T-cell (primary cell): ENCODE data around the gene RGS21. TPM values are rescaled to one million over a fixed set of nuclear protein-coding genes. Genes with fewer than 3 reads are reported as not detected.

Source experiments
- ATAC-seq, 4 experiments: fragments of 200-7000 bp in 3 of 4; fragments of 150-1000 bp in 1 of 4; cut with Tn5 transposase; replicated peaks in 1 of 4; 1 replicate in 3 of 4; 2 replicates in 1 of 4; pipeline ENCODE4 v1.10.0; 2021; ENCODE audit warnings: moderate library complexity in 3 of 4, mild to moderate bottlenecking in 2 of 4, moderate number of reproducible peaks in 1 of 4
- CTCF ChIA-PET, 2 donors: fragments of 300-600 bp; sonication (Branson Sonifier 250); formaldehyde crosslinking; loops; one replicate each; lab custom pipeline; 2022; ENCODE audit warnings: antibody characterized with exemption in 2 of 2; lab: Charles Lee
- POLR2A ChIA-PET, 2 donors: fragments of 300-600 bp; sonication (Branson Sonifier 250); formaldehyde crosslinking; loops; one replicate each; lab custom pipeline; 2022; ENCODE audit warnings: antibody characterized with exemption in 2 of 2; lab: Charles Lee
- DNase-seq, 35 experiments: peaks; one replicate each; pipeline versions ENCODE4 v3.0.0 to v3.0.0-alpha.2; 2013 to 2023
- H3K27ac ChIP-seq: one replicate; pipeline ENCODE4 v1.5.1; 2013; ENCODE audit warnings: low read length
- H3K27me3 ChIP-seq, 2 experiments: replicated peaks in 1 of 2; 1 replicate in 1 of 2; 2 replicates in 1 of 2; pipeline versions ENCODE4 v1.6.1 to v1.7.0; 2013; ENCODE audit warnings: low read length in 1 of 2, mixed read lengths in 1 of 2; ENCODE audit not compliant: control insufficient read depth in 2 of 2, insufficient read depth in 2 of 2; ENCODE audit errors: extremely low read depth in 1 of 2
- H3K36me3 ChIP-seq, 2 donors: 1 replicate in 1 of 2; 2 replicates in 1 of 2; pipeline versions ENCODE4 v1.6.1 to v1.7.0; 2013; ENCODE audit warnings: low read length in 1 of 2; ENCODE audit not compliant: control insufficient read depth in 2 of 2, insufficient read depth in 1 of 2; ENCODE audit errors: extremely low read depth in 1 of 2
- H3K4me1 ChIP-seq, 2 experiments: 1 replicate in 1 of 2; 2 replicates in 1 of 2; pipeline versions ENCODE4 v1.6.1 to v1.7.0; 2013; ENCODE audit warnings: low read length in 2 of 2, mixed read lengths in 1 of 2; ENCODE audit not compliant: insufficient read depth in 2 of 2, control insufficient read depth in 1 of 2; ENCODE audit errors: extremely low read depth in 1 of 2
- H3K4me3 ChIP-seq, 2 donors: 1 replicate in 1 of 2; 2 replicates in 1 of 2; pipeline versions ENCODE4 v1.5.1 to v1.7.0; 2013; ENCODE audit warnings: mild to moderate bottlenecking in 2 of 2, low read length in 1 of 2, moderate library complexity in 1 of 2; ENCODE audit not compliant: control insufficient read depth in 1 of 2; ENCODE audit errors: extremely low read depth in 1 of 2
- H3K9me3 ChIP-seq: 2 replicates; pipeline ENCODE4 v1.7.0; 2013
- H3K27ac Mint-ChIP-seq, 2 donors: one replicate each; pipeline ENCODE4 v1.8.0; 2020 to 2021; ENCODE audit warnings: mild to moderate bottlenecking in 2 of 2, mixed read lengths in 2 of 2
- H3K27me3 Mint-ChIP-seq, 2 donors: one replicate each; pipeline ENCODE4 v1.8.0; 2021 to 2022; ENCODE audit warnings: mixed read lengths in 2 of 2
- H3K36me3 Mint-ChIP-seq: one replicate; pipeline ENCODE4 v1.8.0; 2021; ENCODE audit warnings: mixed read lengths
- H3K4me1 Mint-ChIP-seq, 3 donors: one replicate each; pipeline ENCODE4 v1.8.0; 2020 to 2022; ENCODE audit warnings: mixed read lengths in 3 of 3, mild to moderate bottlenecking in 1 of 3
- H3K4me3 Mint-ChIP-seq, 3 donors: one replicate each; pipeline ENCODE4 v1.8.0; 2020 to 2022; ENCODE audit warnings: mild to moderate bottlenecking in 3 of 3, mixed read lengths in 3 of 3, moderate library complexity in 3 of 3
- H3K9me3 Mint-ChIP-seq, 3 donors: one replicate each; pipeline ENCODE4 v1.8.0; 2020 to 2022; ENCODE audit warnings: mixed read lengths in 3 of 3
- WGBS: methylation state at CpG from one replicate; pipeline ENCODE4 v1.1.5; 2013; ENCODE audit warnings: missing lambda C conversion rate; ENCODE audit not compliant: insufficient coverage; 5-methylcytosine and 5-hydroxymethylcytosine counted together
- total RNA-seq, 35 experiments: library from RNA in 6 of 35; stranded (reverse) in 6 of 35; fragments of 120-200 nt in 1 of 35; gene quantifications; one replicate each; pipeline versions ENCODE4 v1.2.1 to v1.2.4 and lab custom pipeline; 2013 to 2026

Gene RGS21
- total RNA-seq, 5 donors from 2014 or later (not counting 1 experiment from before 2014, with no cell fraction given), result not detected

- Histone ChIP-seq H3K4me3 (no peak overlapping the region), H3K36me3 (no peaks in the 10 kb centered on the region), H3K4me1 (no peaks in the 10 kb centered on the region), H3K27me3 (no peaks in the 10 kb centered on the region), H3K27ac (no peak overlapping the region), H3K9me3 (no peaks in the 10 kb centered on the region)
- ATAC-seq (no peak), DNase-seq (no peak)
- no CpG with 5 or more reads among the region's 1 CpG for WGBS
- Mint-ChIP-seq H3K4me3 (no peak overlapping the region), H3K27me3 (no peaks in the 10 kb centered on the region), H3K4me1 (no peaks in the 10 kb centered on the region), H3K27ac (no peak overlapping the region), H3K36me3 (no peaks in the 10 kb centered on the region), H3K9me3 (no peaks in the 10 kb centered on the region)
- CTCF ChIA-PET, result no interaction called here
- POLR2A ChIA-PET, result no interaction called here
Measured at GRCh38 chr1:192349314-192349713, 32.5 kb downstream of the RGS21 start.

DNA sequence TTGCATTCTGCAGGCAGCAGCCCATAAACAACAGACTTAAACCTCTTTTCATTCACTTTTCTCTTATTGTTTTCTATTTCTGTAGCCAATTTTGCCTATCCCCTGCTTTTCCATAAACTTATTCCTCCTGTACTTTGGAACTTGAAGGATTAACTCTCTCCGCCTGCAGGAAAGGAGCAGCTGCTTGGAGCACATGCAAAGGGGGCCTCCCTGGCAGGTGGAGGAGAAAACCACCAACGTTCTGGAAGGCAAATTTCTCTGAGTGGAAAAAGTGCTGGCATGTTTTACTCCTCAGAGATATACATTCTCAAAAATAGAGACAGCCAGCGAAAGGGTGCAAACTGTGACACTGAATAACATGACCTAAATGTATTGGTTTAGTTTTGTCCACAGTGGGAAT is 33.6 kb downstream of the RGS21 start:
- ATAC-seq (no peak), DNase-seq (no peak)
- Mint-ChIP-seq H3K4me3 (no peak overlapping the region), H3K9me3 (no peaks in the 10 kb centered on the region), H3K27me3 (no peaks in the 10 kb centered on the region), H3K36me3 (no peaks in the 10 kb centered on the region), H3K4me1 (no peaks in the 10 kb centered on the region), H3K27ac (no peak overlapping the region)
- Histone ChIP-seq H3K36me3 (no peaks in the 10 kb centered on the region), H3K27me3 (no peaks in the 10 kb centered on the region), H3K4me1 (no peaks in the 10 kb centered on the region), H3K27ac (no peak overlapping the region), H3K9me3 (no peaks in the 10 kb centered on the region), H3K4me3 (no peak overlapping the region)
- ChIA-PET CTCF (no interaction called here), POLR2A (no interaction called here)
- WGBS, result no CpG with 5 or more reads among the region's 3 CpGs

DNA sequence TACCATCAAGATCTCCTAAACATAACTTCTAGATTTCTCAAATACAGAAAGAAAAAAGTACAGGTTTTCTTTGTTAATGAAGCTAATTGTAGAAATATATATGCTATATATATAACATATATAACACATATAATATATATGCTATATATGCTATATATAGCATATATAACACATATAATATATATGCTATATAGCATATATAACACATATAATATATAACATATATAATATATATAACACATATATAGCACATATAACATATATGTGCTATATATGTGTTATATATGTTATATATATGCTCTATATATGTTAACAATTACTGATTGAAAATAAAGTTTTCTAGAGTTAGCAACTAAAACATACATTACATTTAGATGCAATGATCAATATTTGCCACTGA is 34.8 kb downstream of the RGS21 start:
- Histone ChIP-seq H3K27me3 (no peaks in the 10 kb centered on the region), H3K27ac (no peak overlapping the region), H3K4me1 (no peaks in the 10 kb centered on the region), H3K9me3 (no peaks in the 10 kb centered on the region), H3K4me3 (no peak overlapping the region), H3K36me3 (no peaks in the 10 kb centered on the region)
- Mint-ChIP-seq H3K27me3 (no peaks in the 10 kb centered on the region), H3K4me1 (no peaks in the 10 kb centered on the region), H3K27ac (no peak overlapping the region), H3K4me3 (no peak overlapping the region), H3K36me3 (no peaks in the 10 kb centered on the region), H3K9me3 (no peaks in the 10 kb centered on the region)
- DNase-seq, result no peak
- no peak for ATAC-seq
- ChIA-PET POLR2A (no interaction called here), CTCF (no interaction called here)

DNA sequence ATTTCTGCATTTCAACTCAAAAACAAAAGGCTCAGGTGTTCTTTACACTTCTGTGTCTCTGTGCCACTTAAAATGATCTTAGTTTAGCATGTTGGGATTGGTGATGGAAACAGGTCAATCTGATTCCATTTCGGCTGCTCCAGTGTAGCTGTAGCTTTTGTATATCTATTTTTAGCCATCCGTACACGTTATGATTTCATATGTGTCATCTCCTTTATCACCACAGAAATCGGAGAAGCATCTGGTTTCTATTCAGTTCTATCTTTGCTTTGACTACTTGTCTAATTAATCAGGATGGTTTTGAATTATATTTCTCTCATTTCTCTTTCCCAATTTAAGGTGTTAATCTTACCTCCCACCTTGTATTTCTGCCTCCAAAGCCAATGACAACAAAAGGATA is 41.1 kb downstream of the RGS21 start:
- H3K27me3 Mint-ChIP-seq, result no peaks in the 10 kb centered on the region

DNA sequence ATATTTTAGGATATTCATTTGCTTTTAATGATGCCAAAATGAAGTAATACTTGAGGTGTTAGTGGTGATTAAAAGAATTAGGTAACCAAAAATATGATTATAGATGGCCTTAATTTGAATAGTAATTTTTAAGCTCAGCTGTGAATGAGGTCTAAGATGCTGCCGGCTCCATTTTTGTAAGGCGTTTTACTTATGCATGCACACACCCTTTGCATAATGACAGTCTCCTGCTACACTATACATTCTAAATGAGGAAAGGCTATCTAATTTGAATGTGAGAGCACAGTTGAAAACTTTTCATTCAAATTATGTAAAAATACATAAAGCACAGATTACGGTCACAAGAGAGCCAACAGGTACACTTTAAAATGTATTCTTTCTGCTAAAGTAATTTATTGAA is 41.6 kb downstream of the RGS21 start:
- Mint-ChIP-seq H3K27me3 (no peaks in the 10 kb centered on the region), H3K4me3 (no peak overlapping the region), H3K27ac (no peak overlapping the region), H3K4me1 (no peaks in the 10 kb centered on the region), H3K9me3 (no peaks in the 10 kb centered on the region), H3K36me3 (no peaks in the 10 kb centered on the region)
- CTCF ChIA-PET, result no interaction called here
- ATAC-seq, result no peak
- POLR2A ChIA-PET, result no interaction called here
- no CpG with 5 or more reads among the region's 3 CpGs for WGBS
- Histone ChIP-seq H3K27ac (no peak overlapping the region), H3K4me1 (no peaks in the 10 kb centered on the region), H3K36me3 (no peaks in the 10 kb centered on the region), H3K9me3 (no peaks in the 10 kb centered on the region), H3K4me3 (no peak overlapping the region), H3K27me3 (no peaks in the 10 kb centered on the region)
- DNase-seq, result no peak

More for the DNA sequence above, 41.1 kb downstream of the RGS21 start:
- Mint-ChIP-seq H3K4me3 (no peak overlapping the region), H3K27ac (no peak overlapping the region), H3K4me1 (no peaks in the 10 kb centered on the region), H3K36me3 (no peaks in the 10 kb centered on the region), H3K9me3 (no peaks in the 10 kb centered on the region)
- H3K4me1 ChIP-seq, result no peaks in the 10 kb centered on the region
- H3K27ac ChIP-seq, result no peak overlapping the region
- H3K36me3 ChIP-seq, result no peaks in the 10 kb centered on the region
- H3K9me3 ChIP-seq, result no peaks in the 10 kb centered on the region
- H3K4me3 ChIP-seq, result no peak overlapping the region
- H3K27me3 ChIP-seq, result no peaks in the 10 kb centered on the region
- ChIA-PET POLR2A (no interaction called here), CTCF (no interaction called here)
- no CpG with 5 or more reads among the region's 4 CpGs for WGBS
- DNase-seq (no peak), ATAC-seq (no peak)

DNA sequence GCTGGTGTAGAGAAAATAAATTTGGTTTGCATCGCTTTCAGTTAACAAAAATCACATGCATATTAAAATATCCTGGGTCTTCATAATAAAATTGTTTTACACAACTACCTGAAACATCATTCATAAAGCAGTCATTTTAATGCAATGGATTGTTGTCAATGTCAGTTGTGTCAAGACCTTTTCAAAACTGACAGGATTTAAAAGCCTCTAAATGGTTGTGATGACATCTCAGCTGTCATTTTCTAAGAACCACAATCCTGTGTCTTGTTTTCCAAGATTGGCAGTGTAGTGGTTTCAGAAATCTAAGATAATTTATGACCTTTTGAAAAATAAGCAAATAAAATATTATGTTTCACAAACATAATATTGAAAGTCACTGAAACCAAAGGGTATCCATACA is 42.0 kb downstream of the RGS21 start:
- no peaks in the 10 kb centered on the region for H3K36me3 ChIP-seq
- Mint-ChIP-seq H3K9me3 (no peaks in the 10 kb centered on the region), H3K36me3 (no peaks in the 10 kb centered on the region), H3K4me1 (no peaks in the 10 kb centered on the region), H3K4me3 (no peak overlapping the region), H3K27ac (no peak overlapping the region), H3K27me3 (no peaks in the 10 kb centered on the region)
- ATAC-seq (no peak), DNase-seq (no peak)
- no peaks in the 10 kb centered on the region for H3K4me1 ChIP-seq
- WGBS, result no CpG with 5 or more reads among the region's 1 CpG
- ChIA-PET CTCF (no interaction called here), POLR2A (no interaction called here)
- no peaks in the 10 kb centered on the region for H3K9me3 ChIP-seq
- no peak overlapping the region for H3K4me3 ChIP-seq
- no peaks in the 10 kb centered on the region for H3K27me3 ChIP-seq
- H3K27ac ChIP-seq, result no peak overlapping the region

GRCh38 chr1:192363177-192363576 is 46.4 kb downstream of the RGS21 start:
- H3K9me3 Mint-ChIP-seq, result no peaks in the 10 kb centered on the region
- H3K27ac Mint-ChIP-seq, result no peak overlapping the region
- Histone ChIP-seq H3K4me3 (no peak overlapping the region), H3K36me3 (no peaks in the 10 kb centered on the region), H3K27ac (no peak overlapping the region), H3K27me3 (no peaks in the 10 kb centered on the region), H3K9me3 (no peaks in the 10 kb centered on the region), H3K4me1 (no peaks in the 10 kb centered on the region)
- H3K27me3 Mint-ChIP-seq, result no peaks in the 10 kb centered on the region
- CTCF ChIA-PET, result no interaction called here
- ATAC-seq (no peak), DNase-seq (no peak)
- H3K4me1 Mint-ChIP-seq, result no peaks in the 10 kb centered on the region
- no peak overlapping the region for H3K4me3 Mint-ChIP-seq
- no peaks in the 10 kb centered on the region for H3K36me3 Mint-ChIP-seq
- POLR2A ChIA-PET, result no interaction called here
